GM21619 (cell line): Measurements from ENCODE around the gene CHST9.
A peak's percentile ranks its signal among the peaks of the same experiment; 100 is the strongest.
"Not testable (repeated sequence)": the region's sequence is repeated elsewhere in the genome, so short reads cannot be mapped to it uniquely, and the experiment has no call there.

ENCODE experiments used
- ATAC-seq: cut with Tn5 transposase; IDR thresholded peaks from one replicate; pipeline ENCODE4 v1.9.1; 2021; ENCODE audit not compliant: unreplicated experiment

Gene CHST9

DNA sequence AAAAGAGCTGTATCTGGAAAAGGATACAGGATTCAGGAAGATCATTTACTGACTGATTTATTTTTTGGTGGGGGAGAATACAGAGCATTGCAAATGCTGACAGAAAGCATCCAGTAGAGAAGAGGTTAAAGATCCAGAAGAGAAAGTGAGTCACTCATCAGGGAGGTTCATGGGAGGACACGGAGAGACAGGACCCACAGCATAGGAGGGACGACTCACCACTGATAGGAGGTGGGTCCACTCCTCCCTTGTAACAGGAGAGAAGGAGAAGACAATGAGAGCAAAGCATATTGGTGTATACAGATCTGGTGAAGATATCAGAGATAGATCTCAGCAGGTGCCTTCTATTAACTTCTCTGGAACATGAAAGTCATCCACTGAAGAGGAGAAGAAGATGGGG is 177.2 kb downstream of the CHST9 start:
- no peak for ATAC-seq

DNA sequence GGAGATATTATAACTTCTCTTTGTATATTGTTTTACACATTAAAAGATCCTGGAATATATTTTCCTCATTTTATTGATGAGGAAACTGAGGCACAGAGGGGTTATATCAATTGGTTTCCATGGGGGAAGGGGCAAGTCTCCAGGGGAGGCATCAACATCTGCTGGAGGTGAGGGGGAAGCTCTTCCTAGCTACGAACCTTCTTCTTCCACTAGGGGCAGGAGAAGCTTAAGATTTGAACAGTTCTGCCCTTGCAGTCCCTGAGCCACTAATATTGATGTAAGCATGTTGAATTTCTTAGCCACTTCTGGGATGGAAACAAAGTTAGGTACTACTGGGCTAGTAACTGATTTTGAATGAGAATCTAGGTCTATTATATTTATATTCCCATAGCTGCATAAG is 179.5 kb downstream of the CHST9 start:
- ATAC-seq: no peak

DNA sequence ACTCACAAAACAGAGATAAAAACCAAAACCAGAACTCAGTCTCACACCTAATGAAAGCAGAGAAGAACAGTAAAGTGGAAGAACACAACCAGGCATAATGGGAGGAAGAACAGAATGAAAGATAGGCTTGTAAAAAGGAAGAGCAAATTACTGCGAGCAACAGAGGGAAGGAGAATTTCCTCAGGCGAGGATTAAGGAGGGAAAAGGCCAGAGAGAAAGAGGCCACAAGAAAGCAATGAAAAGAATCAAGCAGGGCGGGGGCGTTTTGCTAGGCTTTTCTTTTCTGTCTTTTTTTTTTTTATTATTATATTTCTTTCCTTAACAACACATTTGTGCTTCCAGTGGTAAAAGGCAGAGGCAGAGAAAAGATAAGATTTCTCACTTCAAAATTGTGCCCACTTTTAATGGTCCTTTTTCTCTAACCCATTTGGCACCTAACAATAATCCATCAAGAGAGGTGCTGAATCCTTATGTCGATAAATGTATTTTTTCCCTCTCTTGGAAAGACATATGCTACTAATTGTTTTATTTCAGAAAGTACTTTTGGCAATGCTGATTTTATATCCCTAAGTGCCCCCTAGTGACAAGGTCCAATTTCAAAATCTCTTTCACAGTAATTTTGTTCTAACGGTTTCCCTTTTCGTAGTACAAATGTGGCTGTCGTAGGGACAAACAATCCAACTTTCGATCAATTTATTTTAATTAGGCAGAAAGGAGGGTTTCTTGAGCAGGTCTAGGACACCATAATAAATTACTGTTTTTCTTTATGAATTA is 180.9 kb downstream of the CHST9 start:
- no peak for ATAC-seq

DNA sequence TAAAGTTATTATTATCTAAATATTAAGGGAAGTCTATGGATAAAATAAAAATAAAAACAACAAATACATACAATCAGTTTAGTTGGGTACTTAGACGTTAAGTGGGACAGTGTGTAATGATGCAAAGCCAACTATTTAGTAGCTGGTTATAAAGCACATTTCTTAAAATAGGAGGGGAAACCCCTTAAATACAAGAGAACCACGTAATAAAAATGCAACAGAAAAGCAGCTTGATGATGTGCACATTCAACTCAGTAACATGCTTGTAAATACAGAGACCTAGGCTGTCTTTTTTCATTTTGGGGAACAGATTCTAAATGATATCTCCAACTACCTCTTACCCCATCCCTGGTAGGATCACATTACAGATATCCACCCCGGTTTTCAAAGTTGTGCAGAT is 185.3 kb downstream of the CHST9 start:
- ATAC-seq: no peak

DNA sequence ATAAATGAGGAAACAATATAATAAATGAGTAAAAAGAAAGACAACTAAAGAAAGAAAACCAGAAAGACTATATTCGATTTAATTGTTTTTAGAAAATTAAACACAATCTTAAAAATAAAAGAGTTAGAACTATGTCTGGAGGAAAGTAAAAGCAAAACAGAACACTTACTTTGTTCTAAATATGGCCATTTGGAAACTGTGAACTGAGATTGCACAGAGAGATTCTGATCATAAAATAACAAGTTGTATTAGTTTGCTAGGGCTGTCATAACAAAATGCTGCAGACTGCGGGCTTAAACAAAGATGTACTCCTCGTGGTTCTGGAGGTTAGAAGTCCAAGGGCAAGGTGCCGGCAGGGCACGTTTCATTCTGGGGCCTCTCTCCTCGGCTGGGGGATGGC is 191.5 kb downstream of the CHST9 start:
- ATAC-seq: peak; percentile 53

DNA sequence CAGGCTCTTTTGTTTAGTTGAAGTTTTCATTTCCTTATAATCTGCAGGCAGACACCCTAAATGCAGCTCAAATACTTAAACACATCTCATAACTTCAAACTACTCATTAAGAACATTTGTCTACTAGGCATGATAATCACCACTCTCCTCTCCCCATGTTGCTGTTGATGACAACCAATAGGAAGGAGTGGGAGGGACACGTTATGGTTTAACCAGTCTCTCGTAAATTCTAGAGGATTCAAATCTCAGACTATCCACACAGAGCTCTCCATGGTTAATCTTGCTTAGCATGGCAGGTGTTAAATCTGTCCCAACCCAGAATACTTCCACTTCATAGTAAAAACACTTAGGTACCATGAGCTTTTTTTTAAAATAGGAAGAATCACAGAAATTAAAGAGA is 192.2 kb downstream of the CHST9 start:
- ATAC-seq: no peak

DNA sequence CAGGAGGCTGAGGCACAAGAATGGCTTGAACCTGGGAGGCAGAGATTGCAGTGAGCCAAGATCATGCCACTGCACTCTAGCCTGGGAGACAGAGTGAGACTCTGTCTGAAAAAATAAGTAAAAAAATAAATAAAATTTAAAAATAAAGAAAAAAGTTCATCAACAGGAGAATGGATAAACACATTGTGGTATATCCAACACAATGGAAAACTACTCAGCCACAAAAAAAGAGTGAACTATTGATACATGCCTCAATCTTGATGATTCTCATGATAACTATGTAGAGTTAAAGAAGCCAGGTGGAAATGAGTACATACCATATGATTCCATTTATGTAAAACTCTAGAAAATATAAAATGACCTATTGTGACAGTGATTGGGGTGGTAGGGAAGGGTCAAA is 195.3 kb downstream of the CHST9 start:
- ATAC-seq: no peak

DNA sequence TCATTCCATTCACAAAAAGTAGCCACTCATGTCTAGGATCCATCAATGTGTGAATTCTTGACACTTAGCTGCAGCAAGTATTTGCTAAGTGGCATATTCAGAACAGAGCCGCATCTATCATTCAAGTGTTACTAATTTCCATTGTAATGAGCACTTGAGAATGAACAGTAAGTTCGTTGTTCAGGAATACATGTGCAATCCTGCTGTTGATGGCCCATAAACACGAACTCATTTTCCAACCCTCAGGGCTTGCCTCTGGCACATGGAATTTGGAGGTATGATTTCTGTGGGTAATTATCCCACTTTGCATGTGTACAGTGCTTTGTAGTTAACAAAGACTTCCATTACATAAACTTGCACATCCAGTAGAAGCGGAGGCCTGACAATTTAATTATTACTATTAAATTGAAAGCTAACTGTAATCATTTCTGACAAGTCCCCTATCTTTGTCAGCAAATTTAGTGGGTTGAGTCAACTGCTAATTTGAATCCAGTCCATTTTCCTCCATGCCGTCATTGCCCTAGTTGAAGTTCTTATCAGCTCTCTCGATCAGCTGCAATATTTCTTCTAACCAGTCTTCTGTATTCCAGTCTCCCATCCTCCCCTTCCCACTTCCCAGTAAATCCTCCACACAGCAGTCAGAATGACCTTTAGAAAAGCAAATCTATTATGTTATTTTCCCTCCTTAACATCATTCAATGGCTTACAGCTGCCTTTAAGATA is 203.6 kb downstream of the CHST9 start:
- no peak for ATAC-seq

DNA sequence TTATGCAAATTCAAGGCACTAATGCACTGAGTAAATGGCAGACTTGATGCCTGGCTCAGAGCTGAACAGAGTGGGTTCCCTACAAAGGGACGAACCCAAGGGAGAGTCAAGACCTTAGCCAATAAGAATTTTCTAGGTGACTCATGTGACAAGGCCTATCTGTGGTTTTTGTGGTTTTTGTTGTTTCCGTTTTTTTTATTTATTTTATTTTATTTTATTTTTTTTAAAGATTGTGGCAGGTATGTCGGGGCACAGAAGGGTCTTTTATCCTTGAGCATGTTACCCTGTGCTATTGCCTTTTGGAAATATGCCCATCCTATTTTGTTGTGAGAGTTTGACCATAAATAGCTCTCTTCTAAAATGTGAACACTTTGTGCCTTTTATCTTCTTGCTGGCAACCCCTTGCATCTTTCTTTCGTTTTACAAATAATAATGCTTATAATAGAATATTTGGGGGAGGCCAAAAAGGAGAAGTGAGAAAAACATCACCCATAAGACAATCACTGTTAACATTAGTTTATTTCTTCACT is 206.2 kb downstream of the CHST9 start:
- ATAC-seq: peak; percentile 96

DNA sequence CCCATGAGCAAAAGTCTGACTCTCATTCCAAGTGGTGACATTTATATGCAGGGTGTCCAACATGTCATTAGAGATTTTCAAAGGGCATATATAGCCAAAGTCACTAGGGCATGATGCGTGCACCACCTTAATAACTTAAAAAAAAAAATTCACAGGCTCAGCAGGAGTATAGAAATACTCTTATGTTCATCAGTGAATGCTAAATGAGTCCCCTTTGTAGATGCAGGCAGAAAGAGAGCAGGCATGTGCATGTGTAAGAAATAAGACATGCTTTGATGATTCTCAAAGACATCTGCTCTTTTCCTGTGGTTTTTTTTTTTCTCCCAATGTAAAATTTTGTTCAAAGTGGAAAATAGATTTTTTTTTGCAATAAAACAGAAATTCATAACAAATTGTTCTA is 207.3 kb downstream of the CHST9 start:
- ATAC-seq: no peak

DNA sequence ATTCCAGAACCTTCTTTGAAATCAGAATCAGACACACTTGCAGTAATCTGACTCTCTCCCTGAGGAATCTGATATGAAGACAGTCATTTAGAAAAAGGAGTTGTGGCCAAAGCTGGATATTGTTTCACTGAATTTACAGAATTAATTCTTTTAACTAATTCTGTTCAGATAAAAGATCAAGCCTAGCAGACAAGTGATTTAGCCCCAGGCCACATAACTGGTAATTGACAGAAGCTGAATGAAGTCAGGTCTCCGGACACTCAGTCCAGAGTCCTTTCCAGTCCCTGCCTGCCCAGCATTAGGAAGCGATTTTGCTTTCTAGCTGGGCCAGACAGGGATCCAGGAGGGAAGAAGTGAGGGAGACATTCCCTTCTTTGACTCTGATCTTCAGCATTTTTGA is 208.9 kb downstream of the CHST9 start:
- ATAC-seq: no peak

DNA sequence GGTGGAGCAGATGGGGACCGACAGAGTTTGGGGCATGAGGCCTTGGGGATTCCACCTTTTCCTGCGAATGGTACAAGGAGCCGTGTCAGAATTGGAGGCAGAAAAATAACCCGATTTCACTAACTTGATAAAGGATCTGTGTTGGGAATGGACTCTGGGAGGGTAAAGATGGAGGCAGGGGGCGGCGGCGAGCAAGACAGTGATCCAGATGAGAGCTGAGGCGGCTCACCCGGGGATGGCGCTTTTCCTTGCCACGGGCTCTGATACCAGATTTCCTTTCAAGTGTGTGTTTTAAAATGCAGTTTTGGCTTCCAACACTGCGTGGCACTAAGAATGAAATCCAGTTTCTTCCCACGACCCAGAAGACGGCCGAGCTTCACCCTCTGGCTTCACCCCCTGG is 212.6 kb downstream of the CHST9 start:
- ATAC-seq: not testable (repeated sequence)

DNA sequence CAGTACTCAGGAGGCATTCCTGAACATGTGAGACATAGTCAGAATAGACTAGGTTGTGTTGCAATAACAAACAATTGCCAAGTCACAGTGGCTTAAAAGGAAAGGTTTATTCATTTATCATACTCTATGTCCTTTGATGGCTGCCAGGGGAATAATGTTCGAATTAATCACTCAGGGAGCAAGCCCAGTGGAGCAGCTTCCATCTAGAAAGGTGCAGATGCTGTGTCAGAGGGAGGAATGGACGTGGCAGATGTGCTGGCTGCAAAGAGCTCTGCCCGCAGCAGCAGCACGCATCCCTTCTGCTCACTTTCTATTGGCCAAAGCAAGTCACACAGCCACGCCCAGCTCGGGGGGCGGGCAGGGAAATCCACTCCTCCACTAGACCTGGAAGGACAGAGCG is 213.7 kb downstream of the CHST9 start:
- ATAC-seq: no peak

DNA sequence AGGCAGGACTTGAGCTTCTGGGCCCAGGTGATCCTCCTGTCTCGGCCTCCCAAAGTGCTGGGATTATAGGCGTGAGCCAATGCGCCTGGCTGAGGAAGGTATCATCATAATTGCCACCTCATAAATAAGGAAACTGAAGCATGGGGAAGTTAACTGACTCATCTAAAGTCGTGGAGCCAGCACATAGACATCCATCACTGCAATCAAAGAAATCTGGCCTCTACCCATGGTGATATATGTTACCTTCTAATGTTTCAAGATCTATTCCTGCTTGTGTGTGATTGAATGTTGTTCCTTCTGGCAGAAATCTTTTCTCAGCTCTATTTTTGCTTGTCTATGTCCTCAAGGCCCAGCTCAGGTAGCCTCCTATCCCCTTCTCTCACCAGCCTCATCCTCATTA is 214.5 kb downstream of the CHST9 start:
- no peak for ATAC-seq

DNA sequence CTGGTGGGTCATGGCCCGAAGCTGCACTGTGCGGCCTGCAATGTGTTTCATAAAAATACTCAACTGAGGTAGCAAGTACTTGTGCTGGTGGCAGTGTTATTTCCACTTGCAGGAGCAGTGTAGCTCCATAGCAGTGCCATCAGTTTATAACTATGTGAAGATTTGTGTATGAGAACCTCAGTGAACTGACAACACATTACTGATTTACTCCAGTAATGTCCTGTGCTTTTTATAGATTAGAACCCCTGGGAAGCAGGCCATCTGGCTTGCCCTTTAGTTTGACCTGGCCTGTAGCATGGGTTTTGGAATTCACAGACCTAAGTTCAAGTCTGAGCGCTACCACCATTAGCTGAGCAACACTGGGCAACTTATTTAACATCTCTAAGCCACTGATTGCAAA is 219.9 kb downstream of the CHST9 start:
- no peak for ATAC-seq

DNA sequence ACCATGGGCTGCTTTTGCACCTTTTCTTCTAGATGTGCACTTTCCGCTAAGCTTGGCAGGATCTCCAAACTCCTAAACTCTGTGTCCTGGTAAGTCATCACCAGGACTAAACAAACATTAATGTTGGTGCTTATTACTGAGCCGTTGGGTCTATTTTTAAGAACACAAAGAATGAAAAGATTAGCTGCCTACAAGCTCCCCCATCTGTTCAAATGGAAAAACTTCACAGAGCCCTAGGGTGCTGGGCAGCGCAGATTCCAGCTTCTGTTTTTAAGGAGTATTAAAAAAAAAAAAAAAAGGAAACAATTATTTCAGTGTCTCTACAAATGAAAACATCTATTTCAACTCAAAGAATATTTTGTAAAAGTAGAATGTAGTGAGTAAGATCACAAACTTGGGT is 221.8 kb downstream of the CHST9 start:
- no peak for ATAC-seq

DNA sequence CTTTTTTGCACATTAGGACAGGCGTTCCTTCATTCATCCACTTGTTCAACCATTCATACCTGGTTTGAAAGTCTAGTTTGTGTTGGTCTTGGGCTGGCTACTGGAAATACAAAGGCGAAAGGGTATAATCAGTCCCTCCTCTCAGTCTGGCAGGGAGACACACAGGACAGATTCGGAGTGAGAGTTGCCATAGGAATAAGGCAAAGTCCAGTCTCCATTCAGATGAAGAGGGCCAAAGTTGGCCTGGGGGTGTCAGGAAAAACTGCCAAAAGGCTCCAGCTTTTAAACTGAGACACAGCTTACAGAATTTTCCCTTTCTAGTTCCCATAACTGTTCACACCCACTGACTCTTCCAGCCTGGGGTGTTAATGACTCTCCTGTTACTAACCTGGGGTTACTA is 223.3 kb downstream of the CHST9 start:
- ATAC-seq: no peak

DNA sequence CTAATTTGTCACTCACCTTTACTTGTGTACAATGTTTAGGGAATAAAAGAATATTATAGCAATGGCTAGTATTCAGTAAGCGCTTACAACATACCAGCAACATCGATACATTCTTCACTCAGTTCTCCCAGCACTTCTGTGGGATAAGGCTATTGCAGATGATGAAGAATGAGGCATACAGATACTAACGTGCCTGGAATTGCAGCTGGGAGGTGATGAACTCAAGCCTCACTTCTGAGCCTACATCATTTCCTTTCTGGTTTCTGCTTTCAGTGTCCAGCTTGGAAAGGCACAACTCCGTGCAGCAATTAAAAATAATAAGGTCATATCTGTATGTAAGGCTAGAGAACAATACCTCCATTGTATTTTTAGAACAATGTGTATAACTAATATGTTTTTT is 224.2 kb downstream of the CHST9 start:
- no peak for ATAC-seq

DNA sequence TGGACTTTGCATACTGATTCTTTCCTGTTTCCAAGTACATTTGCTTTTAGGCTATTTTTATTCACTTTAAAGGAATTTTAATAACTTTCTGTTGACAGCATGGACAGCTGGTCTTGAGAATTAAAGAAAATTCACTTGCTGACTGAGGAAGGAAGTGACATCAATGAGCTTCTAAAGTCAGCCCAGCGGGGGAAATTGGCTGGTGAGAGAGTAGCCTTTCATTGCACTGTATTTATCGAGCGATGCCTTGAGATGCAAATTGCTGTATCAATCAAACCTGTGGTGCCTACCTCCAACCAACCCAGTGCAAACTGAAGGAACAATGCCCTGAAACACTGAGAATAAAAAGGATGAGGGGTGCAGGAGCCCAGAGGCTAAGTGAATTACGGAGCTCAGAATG is 228.2 kb downstream of the CHST9 start:
- no peak for ATAC-seq

DNA sequence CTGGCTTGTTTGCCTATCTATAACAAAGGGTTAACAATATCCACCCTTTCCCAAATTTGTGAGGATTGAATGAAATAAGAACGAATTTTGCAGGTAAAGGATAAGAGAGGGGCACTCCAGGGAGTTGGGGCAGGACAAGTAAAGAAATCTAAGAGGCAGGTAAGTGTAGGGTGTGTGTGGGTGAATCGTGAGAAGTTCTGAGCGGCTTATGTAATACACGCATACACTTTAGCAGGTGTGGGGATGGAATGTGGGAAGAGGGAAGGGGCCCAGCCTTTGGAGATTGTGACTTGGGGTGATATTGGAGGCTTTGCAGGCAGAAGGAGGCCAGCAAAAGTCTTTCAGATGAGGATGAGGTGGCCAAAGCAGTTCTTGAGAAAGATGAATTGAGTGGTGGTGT is 236.4 kb downstream of the CHST9 start:
- no peak for ATAC-seq

DNA sequence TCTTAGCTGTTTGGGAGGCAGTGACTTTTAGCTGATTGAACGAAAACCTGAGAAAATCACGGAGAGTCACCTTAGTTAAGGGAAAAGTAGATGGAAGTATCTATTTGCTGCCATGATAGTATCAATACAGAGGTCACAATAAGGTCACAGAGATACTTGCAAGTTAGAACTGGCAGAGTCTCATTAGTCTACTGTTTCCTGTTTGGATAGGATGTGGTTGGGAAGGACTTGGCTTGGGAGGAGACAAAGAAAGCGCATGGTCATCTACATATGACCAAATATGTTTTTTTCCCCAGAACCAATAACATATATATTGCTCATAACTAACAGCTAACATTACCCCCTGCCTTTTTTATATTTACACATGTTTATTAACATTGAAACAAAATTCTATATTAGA is 241.2 kb downstream of the CHST9 start:
- ATAC-seq: no peak

DNA sequence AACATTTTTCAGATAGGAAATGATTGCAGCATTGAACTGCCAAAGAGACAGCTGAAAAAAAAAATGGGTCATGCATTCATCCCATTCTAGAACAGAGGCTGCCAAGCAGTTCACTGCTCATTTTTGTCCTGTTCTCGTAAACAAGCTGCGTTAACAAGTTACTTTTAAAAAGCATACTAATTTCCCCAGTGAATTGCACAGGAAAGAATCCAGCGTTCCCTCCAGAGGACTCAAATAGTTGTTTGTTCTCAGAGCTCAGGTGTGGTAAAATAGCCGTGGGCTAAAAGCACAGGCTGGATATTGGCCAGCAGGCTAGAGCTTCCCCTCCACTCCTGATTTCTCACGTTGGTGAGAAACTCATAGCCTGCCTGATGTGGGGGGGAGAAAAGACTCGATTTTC is 243.5 kb downstream of the CHST9 start:
- no peak for ATAC-seq
